Brain pericyte (primary cell): Measurements from ENCODE around the gene FZD4.

ENCODE experiments used
- DNase-seq: peaks from one replicate; pipeline ENCODE4 v3.0.0-alpha.2; 2012; ENCODE audit warnings: low read depth, low spot score

FZD4 gene

DNA sequence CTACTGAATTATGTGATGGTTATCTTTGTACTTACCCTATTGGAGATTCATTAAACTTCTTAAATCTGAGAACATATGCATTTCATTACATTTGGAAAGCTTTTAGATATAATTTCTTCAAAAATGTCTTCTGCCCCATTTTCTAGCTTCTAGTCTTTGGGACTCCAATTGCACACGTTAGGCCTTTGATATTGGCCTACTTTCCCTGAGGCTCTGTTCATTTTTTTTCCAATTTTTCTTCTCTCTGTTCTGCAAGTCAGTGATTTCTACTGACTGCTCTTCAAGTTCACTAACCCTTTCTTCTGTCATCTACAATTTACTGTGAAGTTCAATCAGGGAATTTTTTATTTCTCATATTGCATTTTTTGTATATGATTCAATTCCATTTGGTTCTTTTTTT is 43.0 kb downstream of the FZD4 start:
- DNase-seq, result no peak

DNA sequence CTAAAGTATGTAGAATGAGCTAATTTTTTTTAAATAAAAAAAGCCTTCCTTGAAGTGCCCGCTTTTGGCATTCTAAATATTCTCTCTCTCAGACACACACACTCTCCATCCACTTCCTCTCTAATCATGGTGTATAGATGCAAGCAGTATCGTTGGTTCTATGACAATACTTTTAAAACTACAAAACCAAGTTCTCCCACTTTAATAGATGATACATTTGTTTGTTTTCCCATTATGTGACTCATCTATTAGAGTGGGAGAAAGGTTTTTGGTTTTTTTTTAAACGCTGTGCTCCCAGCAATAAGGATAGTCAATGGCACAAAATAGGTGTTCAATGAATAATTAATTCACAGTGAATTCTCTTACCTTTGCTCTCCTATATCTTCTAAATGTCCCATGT is 44.6 kb downstream of the FZD4 start:
- DNase-seq, result no peak

- DNase-seq, result no peak
These were observed 49.0 kb downstream of the FZD4 start for GRCh38 chr11:86906198-86906597.

DNA sequence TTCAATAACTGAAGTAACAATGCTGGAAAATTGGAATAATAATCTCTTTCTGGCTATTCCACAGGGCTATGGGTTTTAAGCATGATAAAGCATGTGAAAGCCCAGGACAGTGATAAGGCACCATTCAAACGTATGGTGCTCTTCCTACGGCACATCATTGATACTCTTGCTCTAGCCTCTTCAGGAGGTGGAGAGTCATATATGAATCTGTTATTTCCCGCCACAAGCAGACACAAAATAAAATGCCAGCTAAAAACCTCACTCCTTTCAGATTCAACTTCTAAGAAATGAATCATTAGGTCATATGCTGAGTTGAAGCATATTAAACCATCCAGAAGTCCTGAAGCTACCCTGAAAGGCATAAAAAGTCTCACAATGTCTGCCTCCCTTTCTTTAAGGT is 49.9 kb downstream of the FZD4 start:
- no peak for DNase-seq

DNA sequence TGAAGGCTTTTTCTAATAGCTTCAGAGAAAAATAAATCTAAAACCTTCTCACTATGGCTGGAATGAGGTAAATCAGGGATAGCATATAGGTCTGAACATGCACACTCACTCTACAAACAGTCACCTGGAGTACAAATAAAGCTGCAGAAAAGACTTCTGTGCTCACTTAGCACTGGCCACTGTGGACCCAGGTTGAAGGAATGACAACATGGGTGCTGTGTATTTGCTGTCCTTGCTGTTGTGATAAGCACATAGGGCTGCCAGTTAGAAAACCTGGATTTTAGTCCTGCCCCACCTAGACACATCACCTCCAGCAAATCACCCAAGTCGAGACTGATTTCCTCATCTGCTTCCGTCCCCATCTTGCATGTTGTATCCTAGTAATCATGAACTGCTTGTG is 51.2 kb downstream of the FZD4 start:
- DNase-seq, result no peak

DNA sequence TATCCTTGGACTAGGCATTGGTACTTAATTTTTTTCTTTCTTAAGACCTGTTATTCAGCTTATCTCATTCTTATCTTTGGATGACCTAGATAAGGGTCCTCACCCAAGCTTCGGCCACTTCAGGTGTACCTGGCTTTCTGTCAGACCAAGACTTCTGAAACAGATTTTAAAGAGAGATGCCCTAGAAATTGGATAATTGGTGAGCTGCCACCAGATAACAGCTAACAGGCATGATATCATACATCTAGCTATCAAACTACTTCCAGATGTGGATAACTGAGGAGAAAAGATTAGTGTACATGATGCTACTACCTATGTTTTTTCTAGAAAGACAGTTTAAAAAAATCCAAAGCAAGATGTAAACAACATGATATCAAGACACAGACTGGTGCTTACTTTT is 52.9 kb downstream of the FZD4 start:
- no peak for DNase-seq

GRCh38 chr11:86901599-86901998 is 53.6 kb downstream of the FZD4 start:
- no peak for DNase-seq

GRCh38 chr11:86900162-86900561 is 55.0 kb downstream of the FZD4 start:
- DNase-seq, result no peak

DNA sequence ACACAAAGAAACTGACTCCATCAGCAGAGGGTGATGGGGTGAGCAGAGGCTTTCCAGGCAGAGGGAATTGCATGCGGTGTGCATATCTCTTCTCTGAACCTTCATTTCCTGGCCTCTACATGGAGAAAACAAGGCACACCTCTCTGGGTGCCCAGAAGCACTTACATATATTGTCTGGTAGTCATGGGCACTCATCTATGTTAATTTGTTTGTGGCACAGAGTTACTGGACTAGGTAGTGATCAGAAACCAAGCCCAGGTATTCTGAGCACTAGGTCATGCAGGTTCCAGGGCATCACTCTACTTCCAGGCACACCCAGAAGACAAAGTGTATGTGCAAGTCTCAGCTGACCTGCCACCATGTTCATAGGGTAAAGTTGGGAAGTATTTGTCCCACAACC is 56.5 kb downstream of the FZD4 start:
- DNase-seq, result no peak

- DNase-seq, result no peak
These were observed 58.8 kb downstream of the FZD4 start for GRCh38 chr11:86896441-86896841.
